CD14-positive monocyte (primary cell): ENCODE results near the gene PPFIBP2. TPM values are rescaled to one million over a fixed set of nuclear protein-coding genes. Genes with fewer than 3 reads are reported as not detected.

ENCODE experiments used
- DNase-seq, 3 donors: peaks; one replicate each; pipeline ENCODE4 v3.0.0-alpha.2; 2011 to 2022
- H2AFZ ChIP-seq: 2 replicates; pipeline ENCODE4 v1.6.0; 2012; ENCODE audit warnings: mild to moderate bottlenecking, low read depth, low read length, inconsistent platforms; ENCODE audit not compliant: insufficient read depth, poor library complexity, severe bottlenecking
- H3K27ac ChIP-seq, 2 donors: 1 replicate in 1 of 2; 2 replicates in 1 of 2; pipeline ENCODE4 v1.5.1; 2012 to 2013; ENCODE audit warnings: low read length in 2 of 2, control low read depth in 1 of 2, inconsistent platforms in 1 of 2, low read depth in 1 of 2, mild to moderate bottlenecking in 1 of 2
- H3K27me3 ChIP-seq, 2 donors: one replicate each; pipeline versions ENCODE4 v1.6.0 to v1.6.1; 2011 to 2013; ENCODE audit warnings: low read length in 2 of 2; ENCODE audit not compliant: control insufficient read depth in 2 of 2, insufficient read depth in 2 of 2
- H3K36me3 ChIP-seq, 2 donors: replicated peaks in 1 of 2; 1 replicate in 1 of 2; 2 replicates in 1 of 2; pipeline versions ENCODE4 v1.5.1 to v1.6.1; 2012 to 2013; ENCODE audit warnings: low read length in 2 of 2, control low read depth in 1 of 2, inconsistent platforms in 1 of 2, mild to moderate bottlenecking in 1 of 2; ENCODE audit not compliant: insufficient read depth in 2 of 2, control insufficient read depth in 1 of 2
- H3K4me1 ChIP-seq, 2 donors: 1 replicate in 1 of 2; 2 replicates in 1 of 2; pipeline versions ENCODE4 v1.5.1 to v1.6.1; 2012 to 2013; ENCODE audit warnings: low read length in 2 of 2, control low read depth in 1 of 2, inconsistent platforms in 1 of 2, mild to moderate bottlenecking in 1 of 2, moderate library complexity in 1 of 2; ENCODE audit not compliant: insufficient read depth in 2 of 2, control insufficient read depth in 1 of 2
- H3K4me2 ChIP-seq: replicated peaks from 2 replicates; pipeline ENCODE3; 2012; ENCODE audit warnings: low read length, moderate library complexity, mild to moderate bottlenecking; ENCODE audit not compliant: poor library complexity, severe bottlenecking; ENCODE audit errors: extremely low read depth
- H3K4me3 ChIP-seq, 3 experiments: fragments of 200-600 bp in 1 of 3; sonication (generic) in 1 of 3; replicated peaks in 1 of 3; 1 replicate in 2 of 3; 2 replicates in 1 of 3; pipeline ENCODE4 v1.5.1; 2011 to 2013; ENCODE audit warnings: low read length in 3 of 3, mild to moderate bottlenecking in 3 of 3, control low read depth in 2 of 3, low read depth in 2 of 3, inconsistent platforms in 1 of 3, moderate library complexity in 1 of 3
- H3K79me2 ChIP-seq: 2 replicates; pipeline ENCODE4 v1.6.0; 2012; ENCODE audit warnings: mild to moderate bottlenecking, control low read depth, inconsistent platforms, low read length, moderate library complexity; ENCODE audit not compliant: insufficient read depth
- H3K9ac ChIP-seq: 2 replicates; pipeline ENCODE4 v1.6.0; 2017; ENCODE audit warnings: low read length, mild to moderate bottlenecking; ENCODE audit not compliant: insufficient read depth, poor library complexity, severe bottlenecking
- H3K9me3 ChIP-seq, 2 donors: replicated peaks in 1 of 2; 1 replicate in 1 of 2; 2 replicates in 1 of 2; pipeline versions ENCODE4 v1.5.1 to v1.6.1; 2012 to 2013; ENCODE audit warnings: low read length in 2 of 2, control low read depth in 1 of 2; ENCODE audit not compliant: control insufficient read depth in 1 of 2, insufficient read depth in 1 of 2
- H4K20me1 ChIP-seq: 2 replicates; pipeline ENCODE4 v1.6.0; 2012; ENCODE audit warnings: mild to moderate bottlenecking, low read length, control low read depth, moderate library complexity; ENCODE audit not compliant: insufficient read depth
- H3K27ac Mint-ChIP-seq, 7 donors: one replicate each; pipeline ENCODE4 v1.8.0; 2020; ENCODE audit warnings: mild to moderate bottlenecking in 7 of 7, mixed read lengths in 7 of 7, moderate library complexity in 6 of 7, inconsistent platforms in 2 of 7
- H3K27me3 Mint-ChIP-seq, 3 donors: one replicate each; pipeline ENCODE4 v1.8.0; 2021 to 2022; ENCODE audit warnings: low read depth in 3 of 3, mild to moderate bottlenecking in 3 of 3, mixed read lengths in 3 of 3, moderate library complexity in 3 of 3, inconsistent platforms in 1 of 3
- H3K36me3 Mint-ChIP-seq, 2 donors: one replicate each; pipeline ENCODE4 v1.8.0; 2020; ENCODE audit warnings: mixed read lengths in 2 of 2, inconsistent platforms in 1 of 2, mild to moderate bottlenecking in 1 of 2
- H3K4me1 Mint-ChIP-seq: one replicate; pipeline ENCODE4 v1.8.0; 2020; ENCODE audit warnings: mild to moderate bottlenecking, mixed read lengths
- H3K4me3 Mint-ChIP-seq, 2 donors: one replicate each; pipeline ENCODE4 v1.8.0; 2020; ENCODE audit warnings: mild to moderate bottlenecking in 2 of 2, mixed read lengths in 2 of 2, moderate library complexity in 1 of 2
- H3K9me3 Mint-ChIP-seq, 7 donors: one replicate each; pipeline ENCODE4 v1.8.0; 2020 to 2022; ENCODE audit warnings: mixed read lengths in 7 of 7, mild to moderate bottlenecking in 6 of 7, moderate library complexity in 6 of 7, inconsistent platforms in 2 of 7
- CTCF ChIP-seq: fragments of 200-600 bp; IDR thresholded peaks from one replicate; pipeline ENCODE4 v1.8.0; 2022; ENCODE audit warnings: antibody characterized with exemption, mild to moderate bottlenecking
- WGBS: methylation state at CpG from one replicate; pipeline ENCODE4 v1.1.5; 2013; ENCODE audit warnings: missing lambda C conversion rate; ENCODE audit not compliant: insufficient coverage; 5-methylcytosine and 5-hydroxymethylcytosine counted together
- intact Hi-C, 2 donors: fragments of 100-400 bp; cut with micrococcal nuclease; formaldehyde crosslinking; loops; one replicate each; pipeline versions ENCODE4 v1.15.0 to v1.15.1; 2023
- polyA plus RNA-seq, 3 donors: library from polyadenylated mRNA; depleted of rRNA in 1 of 3; unstranded in 2 of 3; stranded (reverse) in 1 of 3; fragments of 300-500 nt in 2 of 3; fragments of >200 nt in 1 of 3; fragmentation: Illumina TruSeq in 2 of 3; gene quantifications; 1 replicate in 2 of 3; 2 replicates in 1 of 3; pipeline ENCODE4 v1.2.3, GENCODE V29; 2012 to 2021

Gene PPFIBP2
- polyA plus RNA-seq, 3 donors: 5.9 to 41.6 (median 8.6) TPM

DNA sequence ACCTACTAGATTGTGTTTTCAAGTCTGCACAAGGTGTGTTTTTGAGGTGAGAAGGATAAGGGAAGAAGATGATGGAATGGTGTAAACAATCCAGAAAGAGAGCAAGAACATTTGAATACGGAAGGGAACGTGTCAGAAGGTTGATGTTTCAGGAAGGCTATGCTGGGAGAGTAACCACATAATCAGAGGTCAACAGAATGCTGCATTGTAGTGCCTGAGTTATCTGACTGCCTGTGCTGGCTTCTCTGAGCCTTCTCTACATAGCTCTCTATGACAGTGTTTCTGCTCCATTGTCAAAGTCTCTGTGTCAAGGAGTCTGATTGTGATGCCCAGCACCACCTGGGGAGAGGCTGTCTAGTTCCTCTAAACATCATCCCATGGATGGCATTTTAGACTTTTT lies 85.4 kb downstream of the PPFIBP2 start:
- H3K27ac ChIP-seq: no peak overlapping the region
- H3K36me3 ChIP-seq: peaks cover 28 to 52% of the 10 kb centered on the region in 2 donors
- TF ChIP-seq CTCF: no peak
- peaks cover 20% of the 10 kb centered on the region for H3K79me2 ChIP-seq
- intact Hi-C loops: loop anchor here in 1 of 2 donors (10.0 kb wide), 2 partner anchors 84 to 386 kb away; partner anchors contain the start of genes EIF3F and PPFIBP2
- Mint-ChIP-seq H3K4me1 (peaks cover 42% of the 10 kb centered on the region), H3K9me3 (peaks cover 0 to 2% (median 0%) of the 10 kb centered on the region in 7 donors), H3K36me3 (peaks cover 35 to 45% of the 10 kb centered on the region in 2 donors), H3K27ac (peak overlapping the region in 1 of 7 donors; percentile 2), H3K4me3 (no peak overlapping the region), H3K27me3 (peaks cover 0 to 5% (median 0%) of the 10 kb centered on the region in 3 donors)
- H4K20me1 ChIP-seq: peaks cover 5% of the 10 kb centered on the region
- H3K9me3 ChIP-seq: no peaks in the 10 kb centered on the region
- 93% methylated on average over 2 of the region's 2 CpGs for WGBS
- H2AFZ ChIP-seq: no peak overlapping the region
- DNase-seq: no peak
- no peaks in the 10 kb centered on the region for H3K27me3 ChIP-seq
- H3K9ac ChIP-seq: no peak overlapping the region
- H3K4me2 ChIP-seq: no peak overlapping the region
- peaks cover 22 to 54% of the 10 kb centered on the region in 2 donors for H3K4me1 ChIP-seq
- no peak overlapping the region for H3K4me3 ChIP-seq

DNA sequence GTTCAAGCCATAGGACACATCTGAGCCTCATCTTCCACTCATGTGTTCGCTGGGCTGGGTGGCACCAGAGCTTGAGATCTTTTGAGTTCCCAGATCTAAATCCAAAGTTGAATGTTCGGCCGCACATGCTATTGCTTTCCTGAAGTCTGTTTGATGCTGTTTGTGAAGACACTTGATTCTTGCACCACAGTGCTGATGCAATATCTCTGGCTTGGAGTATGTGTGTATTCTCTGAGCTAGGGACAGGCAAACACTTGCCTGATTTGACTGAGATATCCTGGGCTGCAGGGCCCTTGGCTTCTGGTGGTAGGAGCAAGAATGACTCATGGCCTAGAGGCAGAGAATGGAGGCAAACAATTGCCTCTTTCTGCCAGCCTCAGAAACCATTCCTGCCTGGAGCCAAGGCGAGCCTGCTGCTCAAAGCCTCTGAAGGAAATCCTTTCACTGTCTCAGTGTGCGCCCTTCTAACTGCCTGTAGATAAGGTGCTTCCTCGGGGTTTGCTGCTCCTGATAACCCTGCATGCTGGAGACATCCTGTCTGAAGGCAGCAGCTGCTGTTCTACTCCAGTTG lies 86.5 kb downstream of the PPFIBP2 start:
- TF ChIP-seq CTCF: no peak
- Mint-ChIP-seq H3K27ac (peak overlapping the region; percentile 1 to 87 (median 74)), H3K36me3 (peaks cover 33 to 39% of the 10 kb centered on the region in 2 donors), H3K4me1 (peaks cover 33% of the 10 kb centered on the region), H3K9me3 (peaks cover 0 to 2% (median 0%) of the 10 kb centered on the region in 7 donors), H3K4me3 (peak overlapping the region in 1 of 2 donors; percentile 9), H3K27me3 (peaks cover 0 to 5% (median 0%) of the 10 kb centered on the region in 3 donors)
- intact Hi-C loops: no loop called here
- Histone ChIP-seq H3K4me3 (peak overlapping the region in 1 of 3 experiments; percentile 29), H3K9ac (no peak overlapping the region), H3K79me2 (peaks cover 11% of the 10 kb centered on the region), H3K4me2 (peak overlapping the region; percentile 26), H3K27me3 (no peaks in the 10 kb centered on the region), H2AFZ (no peak overlapping the region), H3K36me3 (peaks cover 28 to 62% of the 10 kb centered on the region in 2 donors), H3K4me1 (peaks cover 16 to 43% of the 10 kb centered on the region in 2 donors), H3K9me3 (no peaks in the 10 kb centered on the region), H4K20me1 (peaks cover 5% of the 10 kb centered on the region), H3K27ac (peak overlapping the region; percentile 29 to 59)
- WGBS: 50% methylated on average over 5 of the region's 6 CpGs
- peak; percentile 59 to 72 (median 68) for DNase-seq
